HG03342 (cell line): ENCODE data around the gene KIAA1614.
A peak's percentile ranks its signal among the peaks of the same experiment; 100 is the strongest.

ENCODE experiments used
- ATAC-seq: cut with Tn5 transposase; IDR thresholded peaks from one replicate; pipeline ENCODE4 v1.9.1; 2021; ENCODE audit warnings: mild to moderate bottlenecking, moderate library complexity; ENCODE audit not compliant: unreplicated experiment

The KIAA1614 gene

GRCh38 chr1:180923021-180923841 lies 10.5 kb downstream of the KIAA1614 start:
- no peak for ATAC-seq

DNA sequence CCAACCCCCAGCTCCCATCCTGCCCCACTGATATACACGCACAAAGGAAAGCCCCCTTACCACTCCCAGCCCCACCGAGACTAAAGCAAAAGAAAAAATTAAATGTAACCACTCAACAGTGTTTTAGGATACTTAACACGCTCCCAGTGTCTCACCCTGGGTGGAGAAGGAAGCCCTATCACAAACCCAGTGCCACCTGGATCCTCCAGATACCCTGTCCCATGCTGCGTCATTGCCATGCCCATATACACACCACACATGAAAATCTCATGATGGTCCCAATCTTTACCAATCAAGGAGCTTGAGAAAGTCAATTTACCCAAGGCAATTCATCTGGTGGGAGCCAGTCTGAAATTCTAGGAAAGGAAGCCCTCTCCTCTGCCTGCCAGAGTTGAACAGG lies 11.2 kb downstream of the KIAA1614 start:
- ATAC-seq, result no peak

DNA sequence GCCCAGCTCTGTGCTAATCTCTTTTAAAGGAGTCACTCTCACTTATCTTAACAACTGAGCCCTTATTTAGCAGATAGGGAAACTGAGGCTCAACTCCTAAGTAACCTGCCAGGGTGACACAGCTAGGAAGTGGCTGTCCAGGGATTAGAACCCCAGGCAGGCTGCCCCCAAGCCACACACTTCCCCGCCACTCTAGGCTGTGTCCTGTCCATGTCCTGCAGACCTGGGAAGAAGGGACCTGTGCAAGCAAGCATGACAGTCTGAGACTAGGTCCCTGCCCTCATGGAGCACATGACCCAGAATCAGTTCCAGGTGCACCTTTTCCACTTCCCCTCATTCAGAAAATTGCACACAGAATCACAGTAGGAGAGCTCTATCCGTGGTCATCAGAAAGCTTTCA lies 12.2 kb downstream of the KIAA1614 start:
- no peak for ATAC-seq

DNA sequence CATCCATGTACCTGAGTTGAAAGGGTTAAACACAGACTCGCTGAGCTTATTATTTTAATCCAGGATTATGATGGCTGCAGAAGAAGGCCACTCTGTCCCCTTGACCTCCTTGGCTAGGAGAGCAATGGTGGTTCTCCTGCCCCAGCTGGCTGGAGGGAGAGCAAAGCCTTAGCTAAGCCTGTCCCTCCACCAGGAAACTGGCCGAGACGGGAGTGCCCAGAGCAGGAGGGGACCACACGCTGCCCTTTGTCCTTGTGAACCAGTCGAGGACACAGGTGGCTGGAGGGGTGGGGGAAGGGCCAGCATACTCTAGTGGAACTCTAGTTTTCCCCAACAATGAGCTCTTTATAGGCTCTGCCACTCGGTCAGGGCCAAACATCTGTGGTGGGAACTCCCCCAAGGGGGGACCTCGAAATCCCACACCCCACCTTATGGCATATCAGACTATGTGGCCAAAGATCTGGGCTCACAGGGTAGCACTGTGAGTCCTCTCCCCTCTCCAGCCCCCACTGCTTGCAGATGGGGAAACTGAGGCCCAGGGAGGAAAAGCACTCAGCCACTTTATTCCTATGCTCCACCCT lies 12.9 kb downstream of the KIAA1614 start:
- ATAC-seq, result no peak

- no peak for ATAC-seq
Observed at GRCh38 chr1:180926164-180926981, 13.7 kb downstream of the KIAA1614 start.

DNA sequence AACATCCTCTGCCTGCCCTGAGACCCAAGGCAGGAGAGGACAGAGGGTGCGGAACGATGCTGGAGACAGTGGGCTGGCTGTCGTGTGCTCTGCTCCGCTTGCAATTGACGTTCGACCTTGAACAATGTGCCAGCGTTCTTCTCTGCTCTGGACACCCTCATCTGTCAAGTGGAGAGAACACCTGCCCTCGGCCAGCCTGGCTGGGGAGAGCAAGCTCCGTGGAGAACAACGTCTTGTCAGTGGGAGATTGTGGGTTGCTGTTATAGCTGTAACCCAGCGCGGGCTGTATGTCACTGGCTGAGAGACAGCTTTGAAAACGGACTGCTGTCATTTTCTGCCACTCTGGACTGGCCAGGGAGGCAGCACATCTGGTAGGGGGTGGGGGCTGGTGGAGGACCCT lies 14.7 kb downstream of the KIAA1614 start:
- ATAC-seq, result no peak

GRCh38 chr1:180927841-180928240 lies 15.1 kb downstream of the KIAA1614 start:
- no peak for ATAC-seq

- ATAC-seq, result no peak
Observed at GRCh38 chr1:180928331-180929230, 15.9 kb downstream of the KIAA1614 start.

- no peak for ATAC-seq
Observed at GRCh38 chr1:180929389-180929788, 16.7 kb downstream of the KIAA1614 start.

DNA sequence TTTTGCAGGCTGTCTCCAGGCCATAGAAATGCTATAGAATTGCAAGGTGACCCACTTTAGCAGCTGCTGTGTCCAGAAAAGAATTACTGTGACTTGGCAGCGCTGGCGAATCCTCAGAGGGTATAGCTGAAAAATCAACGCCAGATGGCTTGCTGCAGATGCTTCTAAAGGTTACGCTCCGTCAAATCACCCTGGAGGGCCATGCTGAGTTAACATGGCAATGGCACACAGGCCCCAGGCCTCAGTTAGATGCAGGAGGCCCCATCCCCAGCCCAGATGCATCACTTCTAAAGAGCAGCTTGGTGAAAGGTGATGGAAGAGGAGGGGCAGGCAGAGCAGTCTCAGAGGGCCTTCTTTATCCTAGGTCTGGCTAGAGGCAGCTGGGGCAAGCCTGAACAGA lies 18.0 kb downstream of the KIAA1614 start:
- no peak for ATAC-seq

DNA sequence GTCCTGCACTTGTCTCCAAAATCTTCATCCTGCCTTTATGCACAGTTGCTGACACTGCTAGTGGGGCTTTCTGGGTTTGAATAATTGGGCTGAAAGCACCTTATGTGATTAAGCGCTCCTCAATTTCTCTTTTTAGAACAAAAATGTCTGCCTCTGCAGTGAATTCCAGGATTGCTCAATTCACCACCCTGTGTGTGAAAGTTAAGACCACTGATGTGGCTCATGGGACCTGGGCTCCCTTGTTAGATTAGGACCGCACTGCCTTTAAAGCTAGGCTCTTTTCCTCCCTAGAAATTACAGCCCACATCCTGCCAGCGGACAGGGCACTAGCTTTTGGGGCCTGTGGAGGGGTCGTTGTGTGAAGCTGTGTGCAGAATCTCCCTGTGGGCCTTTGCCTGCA lies 18.8 kb downstream of the KIAA1614 start:
- no peak for ATAC-seq

GRCh38 chr1:180932378-180932777 lies 19.7 kb downstream of the KIAA1614 start:
- ATAC-seq, result no peak

- no peak for ATAC-seq
Observed at GRCh38 chr1:180933141-180933540, 20.4 kb downstream of the KIAA1614 start.

DNA sequence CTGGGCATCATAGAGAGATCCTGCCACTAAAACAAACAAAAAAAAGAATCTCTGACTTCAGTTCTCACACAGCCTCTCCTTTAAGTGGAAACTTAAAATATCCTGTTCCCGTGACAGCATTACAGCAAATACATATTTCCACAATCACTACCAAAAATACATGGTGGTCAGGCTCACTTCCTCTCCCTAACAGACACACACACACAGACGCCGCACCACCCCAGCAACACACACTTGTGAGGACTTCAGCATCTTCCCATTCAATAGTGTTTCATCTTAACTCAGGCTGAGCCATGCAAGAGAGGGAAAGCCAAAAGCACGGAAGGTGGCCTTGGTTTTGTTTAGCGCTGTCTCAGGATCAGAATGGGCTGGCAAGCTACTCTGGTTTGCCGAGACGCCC lies 21.9 kb downstream of the KIAA1614 start:
- ATAC-seq, result no peak

DNA sequence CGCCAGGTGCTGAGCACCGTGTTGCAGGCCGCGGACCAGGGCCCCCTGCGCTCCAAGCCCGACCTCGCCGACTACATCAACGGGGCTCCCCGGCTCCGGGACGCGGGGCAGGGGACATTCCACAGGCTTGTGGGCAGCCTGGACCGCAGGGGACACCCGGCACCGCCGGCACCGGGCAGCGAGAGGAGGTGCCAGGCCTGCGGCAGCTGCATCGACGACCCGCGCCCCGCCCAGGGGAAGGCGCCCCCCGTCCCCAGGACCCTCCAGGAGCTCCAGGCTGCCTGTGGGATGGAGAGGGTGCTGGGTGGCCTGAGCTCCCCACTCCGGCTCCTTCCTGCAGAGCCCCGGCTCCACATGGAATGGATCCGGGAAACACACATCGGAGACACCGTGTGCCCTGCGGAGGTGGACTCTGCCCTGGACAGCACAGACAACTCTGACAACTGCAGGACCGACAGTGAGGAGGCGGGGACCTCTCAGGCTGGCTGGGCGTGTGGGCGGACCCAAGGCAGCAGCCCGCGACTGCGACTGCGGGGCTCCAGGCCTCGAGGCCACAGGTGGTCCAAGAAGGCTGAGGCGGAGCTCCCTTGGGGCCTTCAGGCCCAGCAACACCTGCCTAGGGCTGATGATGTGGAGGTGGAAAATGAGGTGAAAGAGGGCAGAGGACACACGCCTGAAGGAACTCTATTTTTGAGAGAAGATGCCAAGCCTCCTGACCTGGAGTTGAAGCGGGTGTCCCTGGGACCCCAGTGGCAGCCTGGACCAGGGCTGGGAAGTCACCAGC lies 22.8 kb downstream of the KIAA1614 start:
- ATAC-seq, result peak; percentile 50

GRCh38 chr1:180936110-180937011 lies 23.7 kb downstream of the KIAA1614 start:
- no peak for ATAC-seq

- no peak for ATAC-seq
Observed at GRCh38 chr1:180937012-180937372, 24.3 kb downstream of the KIAA1614 start.

DNA sequence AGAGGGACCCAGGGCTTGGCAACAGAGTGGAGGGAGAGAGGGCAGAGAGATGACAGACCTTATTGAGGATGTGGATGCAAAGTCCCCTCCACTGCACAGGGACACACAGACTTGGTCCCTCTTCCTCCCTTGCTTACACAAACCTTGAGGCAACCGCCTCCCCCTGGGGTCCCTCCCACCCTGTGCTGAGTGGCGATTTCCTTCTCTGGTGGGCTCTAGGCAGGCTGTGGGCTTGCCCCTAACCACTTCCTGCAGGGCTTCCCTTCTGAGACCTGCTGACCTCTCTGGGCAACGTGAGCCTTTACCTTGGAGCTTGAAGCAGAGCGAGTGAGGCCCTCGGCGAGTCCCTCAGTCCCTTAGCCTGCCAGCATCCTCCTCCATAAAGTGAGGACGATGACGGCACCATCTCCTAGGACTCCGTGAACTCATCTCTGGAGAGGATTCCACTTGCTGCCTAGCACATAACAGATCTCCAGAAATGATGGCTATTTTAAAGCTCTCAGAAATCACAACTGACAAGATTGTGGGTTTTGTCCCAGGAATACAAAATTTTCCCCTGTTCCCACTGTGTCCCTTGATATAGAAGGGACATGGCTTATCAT lies 25.0 kb downstream of the KIAA1614 start:
- ATAC-seq, result no peak
